ENCODE results near the gene ZFP36.

Gene ZFP36

GRCh38 chr19:39409208-39410016 lies 2.8 kb downstream of the ZFP36 start:
- peaks cover 38% of the 10 kb centered on the region for H3K36me3 ChIP-seq (ENCODE audit: control insufficient read depth, low read length)
- no peaks in the 10 kb centered on the region for H3K9me3 ChIP-seq (ENCODE audit: control insufficient read depth, insufficient read depth, low read length)
- peaks cover 57% of the 10 kb centered on the region for H3K4me1 ChIP-seq (ENCODE audit: control insufficient read depth, low read length)
- H3K79me2 ChIP-seq (ENCODE audit: control insufficient read depth, low read length): peaks cover 62% of the 10 kb centered on the region
- no peak for TF ChIP-seq EZH2phosphoT487 (IDR thresholded peaks at IDR 0.05; ENCODE audit: borderline replicate concordance, low read length)
- no peak for TF ChIP-seq CTCF (IDR thresholded peaks at IDR 0.05; ENCODE audit: low read depth, low read length, poor library complexity, severe bottlenecking)
- peaks cover 11% of the 10 kb centered on the region for H4K20me1 ChIP-seq (ENCODE audit: control insufficient read depth, insufficient read depth, low read depth, low read length)
- peak overlapping the region; percentile 97 for H3K4me2 ChIP-seq (ENCODE audit: low read length)
- H3K27ac ChIP-seq (ENCODE audit: low read depth, low read length): peak overlapping the region; percentile 97
- H3K9me2 ChIP-seq (replicated peaks; ENCODE audit: control insufficient read depth, low read length): no peaks in the 10 kb centered on the region
- peak overlapping the region; percentile 99 for H3K4me3 ChIP-seq (ENCODE audit: low read length)
- peaks cover 45% of the 10 kb centered on the region for H3F3A ChIP-seq (ENCODE audit: control insufficient read depth, insufficient read depth)
- no peaks in the 10 kb centered on the region for H3K27me3 ChIP-seq (ENCODE audit: control insufficient read depth, low read length)

GRCh38 chr19:39410017-39410830 lies 3.6 kb downstream of the ZFP36 start:
- peak overlapping the region; percentile 99 for H3K4me3 ChIP-seq (ENCODE audit: low read length)
- H3K4me1 ChIP-seq (ENCODE audit: control insufficient read depth, low read length): peaks cover 53% of the 10 kb centered on the region
- no peaks in the 10 kb centered on the region for H3K27me3 ChIP-seq (ENCODE audit: control insufficient read depth, low read length)
- no peak for TF ChIP-seq CTCF (IDR thresholded peaks at IDR 0.05; ENCODE audit: low read depth, low read length, poor library complexity, severe bottlenecking)
- TF ChIP-seq EZH2phosphoT487 (IDR thresholded peaks at IDR 0.05; ENCODE audit: borderline replicate concordance, low read length): no peak
- H3K9me3 ChIP-seq (ENCODE audit: control insufficient read depth, insufficient read depth, low read length): no peaks in the 10 kb centered on the region
- H4K20me1 ChIP-seq (ENCODE audit: control insufficient read depth, insufficient read depth, low read depth, low read length): peaks cover 11% of the 10 kb centered on the region
- H3K27ac ChIP-seq (ENCODE audit: low read depth, low read length): peak overlapping the region; percentile 97
- peaks cover 40% of the 10 kb centered on the region for H3F3A ChIP-seq (ENCODE audit: control insufficient read depth, insufficient read depth)
- no peaks in the 10 kb centered on the region for H3K9me2 ChIP-seq (replicated peaks; ENCODE audit: control insufficient read depth, low read length)
- peaks cover 60% of the 10 kb centered on the region for H3K79me2 ChIP-seq (ENCODE audit: control insufficient read depth, low read length)
- H3K36me3 ChIP-seq (ENCODE audit: control insufficient read depth, low read length): peaks cover 38% of the 10 kb centered on the region
- H3K4me2 ChIP-seq (ENCODE audit: low read length): peak overlapping the region; percentile 97

- Histone ChIP-seq H3K4me2 (ENCODE audit: low read length) (peak overlapping the region; percentile 97), H3K4me3 (ENCODE audit: low read length) (peak overlapping the region; percentile 99), H3F3A (ENCODE audit: control insufficient read depth, insufficient read depth) (peaks cover 35% of the 10 kb centered on the region), H3K9me2 (replicated peaks; ENCODE audit: control insufficient read depth, low read length) (no peaks in the 10 kb centered on the region), H3K27ac (ENCODE audit: low read depth, low read length) (peak overlapping the region; percentile 97), H3K36me3 (ENCODE audit: control insufficient read depth, low read length) (peaks cover 38% of the 10 kb centered on the region), H3K9me3 (ENCODE audit: control insufficient read depth, insufficient read depth, low read length) (no peaks in the 10 kb centered on the region), H3K4me1 (ENCODE audit: control insufficient read depth, low read length) (peaks cover 48% of the 10 kb centered on the region), H3K79me2 (ENCODE audit: control insufficient read depth, low read length) (peaks cover 57% of the 10 kb centered on the region), H4K20me1 (ENCODE audit: control insufficient read depth, insufficient read depth, low read depth, low read length) (peaks cover 11% of the 10 kb centered on the region), H3K27me3 (ENCODE audit: control insufficient read depth, low read length) (no peaks in the 10 kb centered on the region)
- TF ChIP-seq CTCF (IDR thresholded peaks at IDR 0.05; ENCODE audit: low read depth, low read length, poor library complexity, severe bottlenecking) (no peak), EZH2phosphoT487 (IDR thresholded peaks at IDR 0.05; ENCODE audit: borderline replicate concordance, low read length) (no peak)
These were observed 4.1 kb downstream of the ZFP36 start for GRCh38 chr19:39410831-39411080.
